HG02642 (cell line): ENCODE measurements around the gene IL25.
"Not testable (repeated sequence)": the region's sequence is repeated elsewhere in the genome, so short reads cannot be mapped to it uniquely, and the experiment has no call there.

Source experiments
- ATAC-seq: cut with Tn5 transposase; IDR thresholded peaks from one replicate; pipeline ENCODE4 v1.9.1; 2021; ENCODE audit warnings: mild to moderate bottlenecking; ENCODE audit not compliant: unreplicated experiment, poor library complexity

IL25 gene

DNA sequence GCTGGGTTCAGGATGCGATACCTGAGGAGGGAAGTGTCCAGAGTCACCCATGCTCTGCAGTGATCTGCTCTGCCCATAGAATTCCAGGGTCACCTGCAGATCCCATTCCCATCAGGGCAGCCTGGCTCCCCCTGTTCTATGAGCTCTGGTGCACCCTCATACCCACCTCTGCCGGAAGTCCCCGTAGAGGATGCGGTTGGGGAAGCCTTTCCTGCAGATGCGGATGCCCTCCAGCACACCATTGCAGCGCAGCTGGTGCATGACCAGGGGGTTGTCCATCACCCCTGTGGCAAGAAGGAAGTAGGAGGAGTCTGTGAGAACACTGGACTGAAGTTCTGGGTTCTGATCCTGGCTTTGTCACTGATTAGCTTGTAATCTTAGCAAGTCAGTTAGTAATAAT, 53.2 kb downstream of the IL25 start:
- not testable (repeated sequence) for ATAC-seq
